GM20431 (cell line): ENCODE data around the gene TTLL11.
"Not testable (repeated sequence)": the region's sequence is repeated elsewhere in the genome, so short reads cannot be mapped to it uniquely, and the experiment has no call there.

Experiments
- in situ Hi-C: fragments of 300-500 bp; cut with MseI, MboI; formaldehyde crosslinking; loops from one replicate; pipeline ENCODE4 v1.15.0; 2020; ENCODE audit warnings: low sequenced_read_pairs; ENCODE audit not compliant: unreplicated experiment

The TTLL11 gene

DNA sequence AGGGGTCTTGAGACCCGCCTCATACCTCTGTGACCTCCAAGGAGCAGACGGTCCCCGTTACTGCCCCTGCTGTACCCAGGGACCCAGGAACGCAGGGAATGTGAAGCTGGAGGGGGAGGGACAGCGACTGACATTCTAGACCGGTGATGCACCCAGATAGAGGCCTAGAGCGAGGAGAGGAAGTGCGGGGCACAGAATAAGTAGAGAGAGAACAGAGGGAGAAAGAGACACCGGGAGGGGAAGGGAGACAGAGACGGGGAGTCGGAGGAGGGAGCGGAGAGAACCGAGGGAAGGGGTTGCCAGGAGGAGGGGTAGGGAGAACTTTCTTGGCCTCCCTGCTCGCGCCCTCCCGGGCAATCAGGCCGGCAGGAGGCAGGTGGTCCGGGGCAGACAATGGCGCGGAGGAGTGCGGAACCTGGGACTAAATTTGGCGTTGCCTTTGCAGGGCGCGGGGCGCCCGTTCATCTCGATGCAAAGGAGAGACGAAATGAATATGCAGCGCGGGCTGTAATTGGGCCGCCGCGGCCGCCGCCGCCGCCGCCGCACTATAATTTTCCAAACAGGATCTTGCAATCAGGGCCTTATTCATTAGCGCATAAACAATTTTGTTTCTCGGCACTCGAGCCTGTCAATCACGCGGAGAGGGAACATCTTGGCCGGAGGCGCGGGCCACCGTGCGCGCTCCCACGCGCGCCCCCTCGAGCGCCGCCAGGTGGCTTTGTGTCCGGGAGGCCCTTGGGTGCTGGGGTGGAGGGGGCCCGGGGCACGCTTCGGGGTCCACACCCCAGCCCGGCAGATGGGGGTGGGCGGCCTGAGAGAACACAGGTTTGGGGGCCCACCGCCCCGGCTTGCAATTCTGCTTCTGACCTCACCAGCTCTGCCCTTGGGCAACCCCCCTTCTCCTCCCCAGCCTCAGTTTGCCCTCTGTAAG lies 33.5 kb upstream of the TTLL11 start:
- in situ Hi-C loops, result loop anchor here (10.0 to 25.0 kb wide), 2 partner anchors 228 to 686 kb away; partner anchors contain the start of gene OR1K1

DNA sequence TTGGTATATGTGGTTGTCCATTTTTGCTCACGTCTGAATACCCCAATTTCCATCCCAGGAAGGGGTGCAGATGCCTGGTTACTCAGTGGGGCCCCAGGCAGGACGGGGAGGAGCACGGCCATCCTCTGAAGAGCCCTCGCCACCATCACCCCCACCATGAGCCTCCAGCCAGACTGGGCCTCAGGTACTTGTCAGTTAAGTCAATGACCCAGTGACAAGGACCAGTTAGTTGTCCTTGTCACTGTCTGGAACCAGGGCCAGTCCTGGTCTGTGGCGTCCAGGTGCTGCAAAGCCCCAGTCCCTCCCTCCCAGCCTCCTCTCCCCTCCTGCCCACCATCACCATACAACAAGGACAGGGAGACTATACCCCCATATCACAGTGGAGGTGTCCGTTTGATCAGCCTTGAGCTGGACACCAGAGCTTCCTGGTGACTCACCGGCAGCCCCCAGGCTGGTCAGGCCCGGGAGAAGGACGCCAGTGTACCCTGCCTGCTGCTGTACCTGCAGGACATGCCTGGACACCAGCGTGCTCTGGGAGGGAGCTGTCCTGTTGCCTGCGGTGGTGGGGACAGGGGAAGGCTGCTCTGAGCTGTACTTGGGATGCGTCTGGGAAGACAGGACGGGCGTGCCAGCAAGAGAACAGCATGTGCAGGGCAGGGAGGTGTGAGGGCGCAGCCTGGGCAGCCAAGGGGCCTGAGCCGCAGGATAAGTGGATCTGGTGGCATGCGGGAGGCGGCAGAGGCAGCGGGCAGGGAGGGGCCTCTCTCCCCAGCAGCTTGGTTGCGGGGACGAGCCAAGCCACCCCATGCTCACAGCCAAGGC lies 32.6 kb upstream of the TTLL11 start:
- in situ Hi-C loops, result loop anchor here (10.0 to 25.0 kb wide), 2 partner anchors 229 to 687 kb away; partner anchors contain the start of gene OR1K1

DNA sequence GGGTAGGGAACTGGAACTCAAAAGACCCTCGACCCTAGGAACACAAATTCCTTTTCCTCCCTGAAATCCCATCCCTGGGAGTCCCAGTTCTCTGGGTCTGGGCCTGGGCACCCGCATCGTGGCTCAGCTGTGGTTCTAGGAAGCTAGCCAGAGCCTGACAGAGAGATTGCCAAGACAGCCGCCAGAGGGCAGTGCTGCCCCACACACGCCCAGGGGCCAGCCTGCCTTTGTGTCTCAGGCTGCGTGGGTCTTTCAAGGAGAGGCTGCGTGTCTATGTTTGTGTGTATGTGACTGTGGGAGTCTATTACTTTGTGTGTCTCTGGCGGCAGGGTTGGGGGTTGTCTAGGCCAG lies 32.0 kb upstream of the TTLL11 start:
- in situ Hi-C loops, result loop anchor here (10.0 to 25.0 kb wide), 2 partner anchors 230 to 687 kb away; partner anchors contain the start of gene OR1K1

DNA sequence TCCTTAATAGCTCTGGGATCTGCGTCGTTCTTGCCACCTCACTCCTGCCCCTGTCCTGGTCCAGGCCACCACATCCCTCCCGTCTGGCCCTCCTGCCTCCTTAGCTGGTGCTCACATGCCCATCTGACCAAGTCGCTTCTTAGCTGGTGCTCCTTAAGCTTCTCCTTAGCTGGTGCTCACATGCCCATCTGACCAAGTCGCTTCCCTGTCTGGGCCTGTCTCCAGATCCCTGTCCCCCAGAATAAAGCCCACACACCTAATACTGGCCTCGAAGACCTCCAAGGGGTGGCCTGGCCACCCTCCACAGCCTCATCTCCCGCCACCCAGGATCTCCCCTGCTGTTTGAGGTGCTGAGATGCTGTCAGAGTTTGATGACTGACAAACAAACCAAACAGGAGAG lies 31.4 kb upstream of the TTLL11 start:
- in situ Hi-C loops, result loop anchor here (10.0 kb wide), 1 partner anchor 230 kb away; no protein-coding TSS in a partner anchor

DNA sequence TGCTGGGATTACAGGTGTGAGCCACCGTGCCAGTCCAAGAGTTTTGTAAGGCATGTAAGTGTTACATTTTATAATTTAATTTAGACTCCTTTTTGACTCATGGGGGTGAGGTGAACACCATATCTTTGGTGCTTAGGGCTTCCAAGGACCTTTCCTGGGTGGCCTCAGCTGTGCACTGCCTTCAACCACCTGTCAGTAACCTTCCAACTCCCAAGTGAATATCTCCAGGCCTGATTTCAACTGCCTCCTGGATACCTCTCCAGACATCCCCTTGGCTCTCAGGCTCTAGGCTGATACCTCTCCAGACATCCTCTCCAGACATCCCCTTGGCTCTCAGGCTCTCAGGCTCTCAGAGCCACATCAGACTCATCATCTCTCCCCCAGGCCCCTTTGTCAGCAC lies 30.9 kb upstream of the TTLL11 start:
- in situ Hi-C loops, result loop anchor here (10.0 kb wide), 1 partner anchor 231 kb away; no protein-coding TSS in a partner anchor

DNA sequence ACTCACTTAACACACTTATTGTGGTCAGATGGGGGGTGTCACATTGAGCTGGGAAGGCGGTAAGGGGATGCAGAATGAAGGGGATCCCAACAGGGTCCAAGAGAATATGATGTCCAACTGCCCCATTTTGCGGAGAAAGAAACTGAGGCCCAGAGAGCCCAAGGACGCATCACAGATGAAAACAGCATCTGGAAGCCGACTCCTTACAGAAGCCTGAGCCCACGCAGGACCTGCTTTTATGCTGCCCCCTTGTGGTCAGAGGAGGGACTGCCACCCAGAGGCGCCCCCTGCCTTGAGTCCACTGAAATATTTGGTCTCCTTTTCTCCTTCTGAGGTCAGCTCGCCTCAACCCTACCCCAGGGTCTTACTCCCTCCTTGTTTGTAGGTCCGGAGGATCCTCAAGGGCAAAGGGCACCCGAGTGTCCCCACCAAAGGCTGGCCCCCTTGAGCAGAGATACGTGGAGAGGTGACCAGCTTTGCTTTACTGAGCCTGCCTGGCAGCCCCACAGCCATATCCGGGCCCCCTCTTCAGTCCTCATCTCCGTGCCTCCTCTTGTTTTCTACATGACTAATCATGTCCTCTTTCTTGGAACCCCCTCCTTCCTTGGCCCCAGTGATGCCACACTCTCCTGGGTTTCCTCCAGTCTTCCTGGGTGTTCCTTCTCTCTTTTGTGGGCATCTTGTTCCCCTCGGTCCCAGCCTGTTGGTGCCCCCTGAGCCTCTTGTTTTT lies 30.0 kb upstream of the TTLL11 start:
- in situ Hi-C loops, result loop anchor here (10.0 kb wide), 1 partner anchor 232 kb away; no protein-coding TSS in a partner anchor

DNA sequence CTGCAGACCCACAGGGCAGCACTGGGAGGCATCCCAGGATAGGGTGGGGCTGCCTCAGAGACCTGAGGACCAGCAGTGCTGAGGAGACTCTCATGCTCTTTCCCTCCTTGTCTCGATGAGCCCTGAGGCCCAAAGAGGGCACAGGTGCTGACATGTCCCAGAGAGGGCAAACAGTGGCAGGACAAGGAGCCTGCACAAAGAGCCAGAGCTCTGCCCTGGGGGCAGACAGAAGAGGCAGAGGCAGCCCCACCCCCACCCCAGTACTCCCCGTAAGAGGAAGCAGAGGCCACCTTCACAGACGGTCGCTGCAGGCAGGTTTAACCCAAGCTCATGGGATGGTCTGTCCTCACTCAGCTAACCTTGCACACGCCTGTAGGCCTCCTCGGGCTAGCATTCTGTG lies 29.4 kb upstream of the TTLL11 start:
- in situ Hi-C loops, result loop anchor here (10.0 kb wide), 1 partner anchor 232 kb away; no protein-coding TSS in a partner anchor

DNA sequence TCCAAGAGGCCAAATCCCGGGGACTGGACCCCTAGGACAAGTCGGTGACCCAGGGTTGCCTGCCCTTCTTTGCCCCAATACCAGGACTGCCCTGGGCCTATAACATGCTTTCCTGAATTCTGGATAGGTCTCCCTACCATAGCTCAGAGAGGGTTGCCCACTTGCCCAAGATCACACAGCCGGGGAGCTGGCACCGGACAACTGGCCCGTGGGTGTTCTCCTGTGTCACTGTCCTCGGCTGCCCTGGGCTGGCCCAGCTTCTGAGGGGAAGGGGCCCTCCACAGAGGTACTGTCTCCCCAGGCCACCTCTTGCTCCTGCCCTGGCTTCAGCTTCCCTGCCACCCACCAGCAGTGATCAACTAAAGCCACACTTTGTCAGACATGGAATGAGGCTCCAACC lies 28.8 kb upstream of the TTLL11 start:
- in situ Hi-C loops, result loop anchor here (10.0 kb wide), 1 partner anchor 233 kb away; no protein-coding TSS in a partner anchor

DNA sequence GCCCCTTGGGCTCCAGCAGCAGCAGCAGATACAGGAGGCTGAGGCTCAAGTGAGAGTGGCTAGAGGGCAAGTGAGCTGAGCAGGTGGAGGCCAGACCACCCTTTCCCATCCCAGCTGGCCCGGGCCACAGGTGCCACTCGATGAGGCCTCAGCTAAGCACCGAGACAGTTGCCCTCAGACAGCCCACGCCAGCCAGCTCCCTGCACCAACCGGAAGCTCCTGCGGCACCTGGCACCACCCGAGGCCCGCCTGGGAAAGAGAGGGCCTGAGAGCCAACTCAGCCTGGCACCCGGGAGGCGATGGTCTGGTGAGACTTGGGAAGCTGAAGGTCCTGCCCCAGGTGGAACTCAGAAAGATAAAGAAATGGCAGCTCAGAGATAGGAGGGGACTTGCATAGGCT lies 28.3 kb upstream of the TTLL11 start:
- in situ Hi-C loops, result loop anchor here (10.0 kb wide), 1 partner anchor 233 kb away; no protein-coding TSS in a partner anchor

DNA sequence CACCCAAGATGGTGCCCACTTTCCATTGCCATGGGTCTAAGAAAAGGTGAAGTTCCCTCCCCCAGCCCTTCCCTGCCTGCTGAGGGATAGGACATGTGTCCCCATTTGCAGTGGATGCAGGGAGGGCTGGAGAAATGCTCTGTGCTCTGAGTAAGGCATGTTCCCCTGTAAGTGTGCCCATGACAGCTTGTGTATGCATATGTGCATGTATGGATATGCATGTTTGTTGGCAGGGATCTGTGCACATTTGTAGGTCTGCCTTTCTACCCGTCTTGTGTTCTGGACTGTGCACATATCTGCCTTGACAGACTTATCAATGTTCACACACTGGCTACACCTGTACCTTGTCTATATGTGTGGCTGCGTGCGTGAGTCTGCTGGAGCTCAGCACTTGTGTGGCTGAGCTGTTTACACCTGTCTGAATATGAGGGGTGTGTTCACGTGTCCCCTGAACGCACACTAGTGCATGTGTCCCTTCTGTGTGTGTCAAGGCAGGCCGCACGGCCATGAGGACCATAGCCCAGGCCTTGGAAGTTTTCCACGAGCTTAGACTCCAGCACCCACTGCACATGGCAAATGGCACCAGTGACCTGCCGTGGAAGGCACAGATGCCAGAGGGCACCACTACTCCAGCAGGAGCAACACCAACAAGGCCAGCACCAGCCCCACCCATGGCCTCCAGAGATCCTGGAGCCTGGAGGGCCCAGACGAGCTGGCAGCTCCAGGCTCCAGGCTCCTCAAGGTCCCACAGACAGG lies 27.4 kb upstream of the TTLL11 start:
- in situ Hi-C loops, result loop anchor here (10.0 kb wide), 1 partner anchor 234 kb away; no protein-coding TSS in a partner anchor

DNA sequence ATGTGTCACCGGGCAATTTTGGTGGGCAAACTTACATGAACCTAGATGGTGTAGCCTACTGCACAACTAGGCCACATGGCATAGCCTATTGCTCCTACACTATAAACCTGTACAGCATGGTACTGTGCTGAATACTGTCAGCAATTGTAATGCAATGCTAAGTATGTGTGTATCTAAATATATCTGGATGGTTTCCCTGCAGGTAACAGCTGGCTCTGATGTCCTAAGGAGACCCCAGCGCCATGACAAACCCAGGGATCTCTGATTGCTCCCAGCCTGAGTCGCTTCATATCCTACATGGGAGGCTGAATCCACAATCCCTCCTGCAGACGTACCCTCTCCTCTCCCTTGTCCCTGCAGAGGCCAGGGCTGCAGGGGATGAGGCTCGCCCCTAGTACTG lies 26.6 kb upstream of the TTLL11 start:
- in situ Hi-C loops, result loop anchor here (10.0 kb wide), 1 partner anchor 235 kb away; no protein-coding TSS in a partner anchor

DNA sequence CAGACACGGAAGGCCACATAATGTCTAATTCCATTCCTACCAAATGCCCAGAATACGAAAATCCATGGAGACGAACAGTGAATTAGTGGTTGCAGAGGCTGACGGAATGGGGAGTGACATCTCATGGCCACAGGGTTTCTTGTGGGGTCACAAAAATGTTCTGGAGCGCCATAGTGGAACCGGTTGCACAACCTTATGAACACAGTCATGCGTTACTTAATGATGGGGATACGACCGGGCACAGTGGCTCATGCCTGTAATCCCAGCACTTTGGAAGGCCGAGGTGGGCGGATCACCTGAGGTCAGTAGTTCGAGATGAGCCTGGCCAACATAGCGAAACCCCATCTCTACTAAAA lies 26.0 kb upstream of the TTLL11 start:
- in situ Hi-C loops, result no loop called here

DNA sequence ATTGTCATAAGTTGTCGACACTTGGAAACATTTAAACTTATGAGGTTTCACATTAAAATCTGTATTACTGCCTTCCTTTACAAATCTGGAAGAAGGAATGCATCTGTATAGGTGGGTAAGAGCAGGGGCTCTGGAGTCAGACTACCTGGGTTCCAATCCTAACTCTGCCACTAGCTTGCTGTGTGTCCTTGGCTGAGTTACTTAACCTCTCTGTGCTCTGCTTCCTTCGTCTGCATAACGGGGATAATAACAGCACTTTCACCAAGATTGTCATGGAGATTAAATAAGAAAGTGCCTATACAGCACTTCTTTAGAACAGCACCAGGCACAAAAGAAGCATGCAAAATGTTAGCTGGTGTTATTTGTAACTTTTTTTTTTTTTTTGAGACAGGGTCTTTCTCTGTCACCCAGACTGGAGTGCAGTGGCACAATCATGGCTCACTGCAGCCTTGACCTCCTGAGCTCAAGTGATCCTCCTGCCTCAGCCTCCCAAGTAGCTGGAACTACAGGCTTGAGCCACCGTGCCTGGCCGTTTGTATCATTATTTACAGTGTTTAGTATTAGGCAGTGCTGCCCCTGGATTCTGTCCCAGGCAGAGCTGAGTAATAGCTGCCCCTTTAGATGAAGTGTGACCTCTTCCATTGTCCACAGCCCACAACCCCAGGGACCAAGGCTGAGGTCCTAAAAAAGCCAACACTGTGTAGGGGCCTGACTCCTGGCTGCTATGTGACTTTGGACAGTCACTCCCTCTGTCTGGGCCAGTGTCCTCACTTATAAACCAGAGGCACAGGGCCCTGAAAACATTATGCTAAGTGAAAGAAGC lies 25.4 kb upstream of the TTLL11 start:
- in situ Hi-C loops, result no loop called here

DNA sequence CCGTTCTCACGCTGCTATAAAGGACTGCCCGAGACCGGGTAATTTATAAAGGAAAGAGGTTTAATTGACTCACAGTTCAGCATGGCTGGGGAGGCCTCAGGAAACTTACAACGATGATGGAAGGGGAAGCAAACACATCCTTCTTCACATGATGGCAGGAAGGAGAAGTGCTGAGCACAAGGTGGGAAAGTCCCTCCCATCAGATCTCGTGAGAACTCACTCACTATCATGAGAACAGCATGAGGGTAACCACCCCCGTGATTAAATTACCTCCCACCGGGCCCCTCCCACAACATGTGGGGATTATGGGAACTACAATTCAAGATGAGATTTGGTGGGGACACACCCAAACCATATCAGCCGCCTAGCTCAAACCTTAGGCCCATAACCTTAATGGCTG lies 24.1 kb upstream of the TTLL11 start:
- in situ Hi-C loops, result not testable (repeated sequence)

DNA sequence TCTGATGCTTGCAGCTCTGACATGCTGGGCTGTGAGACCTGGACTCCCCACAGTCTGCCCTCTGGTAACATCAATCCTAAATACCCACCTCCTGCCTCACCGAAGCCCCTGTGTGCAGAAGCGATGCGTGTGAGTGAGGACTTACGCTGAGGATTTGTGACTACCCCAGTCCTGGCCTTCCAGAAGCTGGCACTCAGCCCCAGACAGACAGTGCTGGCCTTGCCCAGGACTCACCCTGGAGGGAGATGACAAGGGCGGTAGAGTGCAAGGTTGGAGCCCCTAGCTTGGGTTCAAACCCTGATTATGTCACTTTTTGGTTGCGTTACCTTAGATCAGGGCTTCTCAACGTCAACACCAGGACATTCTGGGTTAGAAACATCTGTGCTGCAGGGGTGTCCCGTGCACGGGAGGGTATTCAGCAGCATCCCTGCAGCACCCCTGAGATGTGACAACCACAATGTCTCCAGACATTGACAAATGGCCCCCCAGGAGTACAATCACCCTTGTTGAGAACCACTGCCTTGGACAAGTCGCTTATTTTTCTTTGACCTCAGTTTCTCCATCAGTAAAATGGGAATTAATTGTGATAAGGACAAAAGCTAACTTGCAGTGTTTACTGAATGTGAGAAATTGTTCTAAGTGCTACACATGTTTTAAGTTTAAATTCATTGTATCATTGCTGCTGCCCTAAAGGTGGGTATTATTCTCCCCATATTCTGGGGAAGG lies 23.5 kb upstream of the TTLL11 start:
- in situ Hi-C loops, result no loop called here

DNA sequence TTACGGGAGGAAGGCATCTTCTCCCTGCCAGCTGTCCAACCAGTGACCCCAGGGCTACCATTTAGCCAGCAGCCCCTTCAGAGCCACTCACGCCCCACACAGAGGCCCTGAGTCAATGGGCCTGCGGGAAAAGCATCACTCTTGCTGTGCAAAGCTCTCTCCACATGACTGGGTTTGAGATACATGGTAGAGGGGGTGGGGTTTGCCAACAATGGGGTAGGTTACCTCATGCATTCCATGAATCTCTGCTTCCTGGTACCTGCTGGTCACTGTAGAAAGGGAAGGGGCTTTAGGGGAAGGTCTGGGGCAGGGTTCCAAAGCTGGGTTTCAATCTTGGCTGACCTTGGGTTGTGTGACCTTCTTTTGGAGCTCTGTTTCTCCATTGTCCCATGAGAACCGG lies 22.9 kb upstream of the TTLL11 start:
- in situ Hi-C loops, result no loop called here

DNA sequence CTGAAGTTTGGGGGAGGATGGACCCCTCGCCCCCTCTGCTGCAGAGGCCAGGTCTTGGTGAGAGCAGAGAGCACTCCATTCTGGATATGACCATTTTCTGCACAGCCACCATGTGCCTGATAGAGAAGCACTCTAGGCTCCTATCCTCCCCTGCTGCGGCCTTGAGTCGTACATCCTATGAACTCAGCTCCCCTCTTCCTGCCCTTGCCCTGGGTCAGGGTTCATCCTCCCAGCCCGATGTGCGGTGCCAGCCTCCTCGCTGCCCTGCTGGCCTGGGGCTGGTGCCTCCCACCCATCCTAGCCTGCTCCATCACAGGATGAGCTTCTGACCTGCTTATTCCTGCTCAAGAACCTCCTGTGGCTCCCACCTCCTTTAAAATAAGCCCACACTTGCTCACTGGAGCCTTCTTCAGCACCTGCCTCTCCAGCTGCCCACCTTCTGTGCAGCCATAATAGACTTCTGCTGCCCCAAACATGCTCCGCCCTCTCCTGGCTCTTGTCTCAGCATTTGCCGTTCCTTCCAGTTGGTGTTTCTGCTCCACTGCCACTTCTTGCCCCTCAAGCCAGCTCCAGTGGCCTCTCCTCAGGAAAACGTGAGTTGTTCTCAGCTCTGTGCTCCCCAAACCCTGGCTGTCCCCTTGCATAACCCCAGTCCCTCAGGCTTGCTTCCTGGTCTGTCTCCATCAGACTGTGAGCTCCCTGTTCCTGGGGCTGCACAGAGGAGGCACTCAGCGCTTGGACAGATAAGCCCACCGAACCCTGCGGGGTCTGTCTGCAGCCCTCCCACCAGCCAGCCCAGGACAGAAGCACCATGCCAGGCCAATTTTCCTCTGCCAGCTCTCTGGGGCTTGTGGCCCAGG lies 22.3 kb upstream of the TTLL11 start:
- in situ Hi-C loops, result no loop called here
